NCI-H1092 (cell line): ENCODE measurements around the gene PPM1M.

Experiments
- DNase-seq: peaks from one replicate; lab custom pipeline; 2025; lab: John Stamatoyannopoulos, UW

PPM1M gene

GRCh38 chr3:52230889-52231499, 14.6 kb upstream of the PPM1M start:
- no peak for DNase-seq

DNA sequence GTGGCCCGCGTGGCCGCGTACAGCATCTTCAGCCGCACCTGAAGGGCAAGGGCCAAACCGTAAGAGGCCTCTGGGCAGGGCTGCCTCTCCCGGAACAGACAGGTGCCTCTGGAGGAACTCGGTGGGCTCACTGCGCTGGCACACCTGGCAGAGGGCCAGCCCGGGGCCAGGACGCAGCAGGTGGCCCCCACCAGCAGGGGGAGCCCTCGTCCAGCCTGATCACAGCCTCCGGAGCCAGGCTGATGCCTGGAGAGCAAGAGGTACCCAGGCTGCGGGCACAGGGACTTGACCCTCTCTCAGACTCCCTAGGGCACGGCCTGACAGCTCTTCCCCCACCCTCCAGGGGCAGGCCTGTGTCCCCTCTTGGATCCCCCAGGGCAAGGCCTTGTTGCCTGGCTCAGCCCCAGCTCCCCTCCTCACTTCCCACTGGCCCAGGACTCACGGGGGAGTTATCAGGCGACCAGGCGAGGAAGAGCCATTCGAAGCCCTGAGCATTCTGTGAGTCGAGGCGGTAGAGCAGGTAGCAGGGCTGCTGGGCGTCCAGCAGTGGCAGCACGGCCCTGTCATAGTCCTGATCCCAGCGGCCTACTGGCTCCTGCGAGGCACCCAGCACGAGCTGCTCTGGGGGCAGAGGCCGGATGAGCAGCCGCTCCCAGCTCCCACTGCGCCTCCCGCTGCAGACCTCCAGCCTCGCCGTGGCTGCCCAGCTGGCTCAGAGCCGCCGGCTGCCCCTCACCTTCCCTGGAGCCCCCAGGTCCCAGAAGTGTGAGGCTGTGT, 13.9 kb upstream of the PPM1M start:
- DNase-seq: no peak

GRCh38 chr3:52232279-52233107, 13.1 kb upstream of the PPM1M start:
- no peak for DNase-seq

DNA sequence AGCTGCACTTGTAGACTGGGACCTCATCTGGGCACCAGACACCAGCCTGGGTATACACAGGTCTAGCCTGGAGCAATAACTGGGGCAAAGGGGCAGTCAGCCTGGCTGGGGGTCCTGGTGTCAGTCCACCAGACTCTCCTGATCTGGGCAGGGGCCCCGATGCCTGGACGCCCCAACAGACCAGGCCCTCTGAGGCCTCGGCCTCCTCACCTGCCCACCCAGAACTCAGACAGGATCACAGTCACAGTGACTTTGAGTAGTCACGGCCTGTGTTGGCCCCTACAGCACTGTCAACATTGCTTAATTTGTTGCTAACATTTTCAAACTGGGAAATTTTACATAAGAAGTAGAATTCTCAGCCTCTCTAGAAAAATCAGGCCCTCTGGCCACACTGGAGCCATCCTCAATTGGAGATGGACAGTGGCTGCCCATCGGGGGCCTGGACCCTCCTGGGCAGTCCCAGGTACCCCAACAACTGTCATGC, 12.4 kb upstream of the PPM1M start:
- DNase-seq: no peak

DNA sequence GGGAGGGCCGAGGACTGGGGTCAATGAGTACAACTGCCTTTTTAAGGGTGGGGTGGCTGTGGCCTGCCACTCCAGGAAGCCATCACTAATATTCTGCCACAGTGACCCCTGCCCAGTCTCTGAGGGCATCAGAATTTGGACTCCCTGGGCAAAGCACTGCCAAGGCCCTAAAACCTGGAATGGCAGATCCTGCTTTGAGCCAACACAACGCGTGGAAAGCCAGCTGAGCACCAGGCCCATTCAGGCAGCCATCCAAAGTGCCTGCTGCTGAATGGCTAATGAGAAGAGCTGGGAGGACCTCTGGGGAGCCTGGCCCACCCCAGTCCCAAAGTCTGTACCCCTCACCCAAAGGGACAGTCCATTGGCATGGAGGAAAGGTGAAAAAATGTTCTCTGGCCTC, 11.6 kb upstream of the PPM1M start:
- no peak for DNase-seq

DNA sequence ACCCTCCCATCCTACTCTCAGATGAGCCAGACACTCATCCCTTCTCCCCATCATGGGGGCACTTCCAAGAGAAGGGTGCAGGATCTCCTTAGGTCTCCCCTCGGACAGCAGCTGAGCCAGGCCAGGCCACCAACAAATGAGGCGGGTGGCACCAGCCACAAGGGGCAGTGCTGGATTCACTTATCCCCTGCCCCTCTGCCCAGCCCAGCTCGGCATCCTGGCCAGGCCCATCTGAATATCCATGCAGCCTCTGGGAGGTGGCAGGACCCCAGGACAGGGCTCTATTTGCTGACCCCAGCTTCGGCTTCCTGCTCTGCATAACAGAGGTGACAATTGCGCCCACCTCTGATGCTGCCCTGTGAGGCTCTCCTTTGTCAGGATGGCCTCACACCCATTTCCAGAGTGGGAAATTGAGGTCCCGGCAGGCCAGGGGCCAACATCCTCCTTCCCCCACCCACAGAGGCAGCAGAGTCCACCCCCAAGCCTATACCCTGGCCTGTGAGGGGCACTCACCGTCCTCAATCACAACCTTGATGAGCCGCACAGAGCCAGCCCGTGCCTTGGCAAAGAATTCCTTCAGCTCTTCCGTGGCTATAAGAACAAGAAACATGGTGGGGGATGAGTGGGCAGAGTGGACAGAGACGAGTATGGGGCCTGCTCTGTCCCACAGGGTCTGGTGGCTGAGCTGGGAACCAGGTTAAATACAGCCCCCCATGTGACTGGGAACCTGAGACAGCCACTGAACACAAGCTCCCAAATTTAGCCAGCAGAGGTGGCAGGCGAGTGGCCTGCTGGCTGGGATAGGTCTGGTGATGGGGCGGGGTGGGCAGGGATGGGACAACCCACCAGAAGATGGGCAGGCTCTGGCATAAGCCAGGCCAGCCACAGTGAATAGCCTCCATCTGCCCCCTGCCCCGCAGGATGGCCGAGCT, 10.8 kb upstream of the PPM1M start:
- DNase-seq: no peak

DNA sequence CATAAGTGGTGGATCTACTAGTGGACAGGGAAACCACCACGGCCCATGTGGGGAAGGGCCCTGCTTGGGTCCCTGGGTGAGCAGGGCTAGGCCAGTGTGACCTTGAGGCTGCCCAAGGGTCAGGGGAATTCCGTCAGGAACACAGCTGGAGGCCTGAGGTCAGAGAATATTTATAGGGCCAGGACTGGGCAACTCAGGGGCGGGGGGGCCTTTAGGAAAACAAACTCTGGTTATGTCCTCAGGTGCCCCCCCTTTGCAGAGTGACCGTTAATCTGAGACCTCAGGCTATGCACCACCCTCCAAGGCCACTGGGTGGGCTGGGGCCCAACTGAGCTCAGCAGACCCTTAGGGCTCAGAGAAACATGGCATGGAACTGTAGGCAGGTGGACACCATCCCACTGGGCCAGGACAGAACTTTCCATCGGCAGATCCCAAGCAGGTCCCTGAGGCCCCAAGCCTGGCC, 9.1 kb upstream of the PPM1M start:
- no peak for DNase-seq

DNA sequence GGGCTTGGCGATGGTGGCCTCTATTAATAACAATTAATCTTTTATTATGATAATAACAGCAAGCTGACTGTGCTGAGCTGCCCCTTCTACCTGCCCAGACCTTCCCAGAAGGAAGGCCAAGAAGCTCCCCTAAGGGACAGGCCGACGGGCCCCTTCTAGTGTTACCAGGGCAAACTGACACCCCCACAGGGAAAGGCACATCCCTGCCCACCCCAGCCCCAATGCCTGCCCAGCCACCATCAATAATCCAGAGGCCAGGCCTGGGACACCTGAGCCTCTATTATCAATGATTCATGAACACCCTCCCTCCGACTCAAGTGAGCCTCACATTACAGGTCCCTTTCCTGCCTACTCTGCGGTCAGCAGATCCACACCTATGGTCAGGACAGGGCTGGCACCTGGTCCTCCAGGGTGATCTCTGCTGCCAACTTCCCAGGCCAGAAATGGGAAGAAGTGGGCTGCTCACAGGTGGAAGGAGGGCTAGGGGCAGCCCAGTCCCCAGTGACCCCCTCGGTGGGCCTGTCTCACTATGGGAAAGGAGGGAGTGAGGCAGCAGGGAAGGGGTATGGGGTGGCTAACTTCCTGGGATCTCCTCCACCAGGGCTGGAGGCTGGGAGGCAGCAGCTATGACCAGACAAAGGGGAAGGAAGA, 8.4 kb upstream of the PPM1M start:
- DNase-seq: no peak

- no peak for DNase-seq
Measured at GRCh38 chr3:52237657-52238172, 7.8 kb upstream of the PPM1M start.

DNA sequence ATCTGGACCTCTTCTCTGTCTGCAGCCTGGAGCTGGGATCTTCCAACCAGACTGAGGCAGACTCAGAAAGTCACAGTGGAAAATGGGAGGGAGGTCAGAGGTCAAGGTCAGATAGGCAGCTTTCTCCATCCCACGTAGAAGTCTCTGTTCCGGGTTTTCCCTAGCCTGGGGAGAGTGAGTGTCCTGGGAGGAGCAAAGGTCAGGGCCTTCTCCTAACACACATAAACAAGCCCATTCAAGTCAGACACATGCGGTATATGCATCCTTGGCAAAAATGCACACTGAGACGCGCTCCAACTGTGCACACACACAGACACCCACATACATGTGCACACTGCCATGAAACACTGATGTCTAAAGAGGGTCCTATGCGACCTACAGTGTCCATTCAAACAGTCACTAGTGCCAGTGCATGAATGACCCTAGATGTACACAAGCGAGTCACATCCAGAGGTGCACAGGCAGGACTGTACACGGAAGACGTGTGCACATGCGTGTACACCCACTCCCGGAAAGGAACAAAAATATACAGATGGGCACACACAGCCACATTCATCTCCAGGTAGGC, 7.3 kb upstream of the PPM1M start:
- no peak for DNase-seq

DNA sequence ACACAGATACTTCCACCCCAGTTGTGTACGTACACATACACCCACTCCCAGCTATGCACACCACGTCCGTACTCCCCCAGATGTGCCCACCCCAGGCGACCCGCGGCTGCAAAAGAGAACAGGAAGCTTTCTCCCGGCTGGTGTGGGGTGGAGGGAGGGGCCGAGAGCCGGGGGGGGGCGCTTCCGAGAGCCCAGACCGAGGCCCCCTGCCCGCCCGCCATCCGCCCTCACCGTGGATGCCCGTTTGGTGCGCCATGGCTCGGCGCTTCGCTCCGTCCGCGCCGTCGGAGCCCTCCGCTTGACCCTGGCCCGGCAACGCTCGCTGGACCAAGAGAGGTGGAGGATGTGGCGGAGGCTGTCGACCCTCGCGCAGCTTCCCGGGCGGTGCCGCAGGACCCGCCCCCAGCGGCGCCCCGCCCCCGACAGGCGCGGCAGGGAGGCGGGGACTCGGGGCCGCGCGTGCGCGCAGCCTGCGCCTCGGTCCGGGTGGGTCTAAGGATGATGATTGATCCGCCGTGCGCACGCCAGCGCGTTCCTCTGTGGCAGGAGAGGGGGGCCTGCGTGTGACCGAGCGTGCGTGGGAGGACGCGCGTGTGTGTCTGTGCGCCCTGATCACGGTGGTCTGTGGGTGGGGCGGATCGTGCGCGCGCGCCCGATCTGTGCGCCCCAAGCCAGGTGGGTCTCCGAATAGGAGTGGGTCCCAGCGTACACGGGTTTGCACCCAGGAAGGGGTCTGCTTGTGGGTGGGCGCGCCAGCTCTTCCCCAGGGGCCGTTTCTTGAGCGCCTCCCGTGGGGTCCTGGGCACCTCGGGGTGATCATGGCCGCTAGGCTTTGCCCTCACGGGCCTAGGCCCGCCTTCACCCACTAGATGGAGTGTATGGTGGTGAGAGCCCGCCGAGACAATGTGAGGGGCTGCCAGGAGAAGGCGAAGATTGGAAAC, 6.5 kb upstream of the PPM1M start, which contains the start of gene TWF2:
TWF2 (minus strand) TSS at position 398 of the 941 bp plus-strand sequence; CDS start at position 256, 142 bp downstream.
- no peak for DNase-seq

DNA sequence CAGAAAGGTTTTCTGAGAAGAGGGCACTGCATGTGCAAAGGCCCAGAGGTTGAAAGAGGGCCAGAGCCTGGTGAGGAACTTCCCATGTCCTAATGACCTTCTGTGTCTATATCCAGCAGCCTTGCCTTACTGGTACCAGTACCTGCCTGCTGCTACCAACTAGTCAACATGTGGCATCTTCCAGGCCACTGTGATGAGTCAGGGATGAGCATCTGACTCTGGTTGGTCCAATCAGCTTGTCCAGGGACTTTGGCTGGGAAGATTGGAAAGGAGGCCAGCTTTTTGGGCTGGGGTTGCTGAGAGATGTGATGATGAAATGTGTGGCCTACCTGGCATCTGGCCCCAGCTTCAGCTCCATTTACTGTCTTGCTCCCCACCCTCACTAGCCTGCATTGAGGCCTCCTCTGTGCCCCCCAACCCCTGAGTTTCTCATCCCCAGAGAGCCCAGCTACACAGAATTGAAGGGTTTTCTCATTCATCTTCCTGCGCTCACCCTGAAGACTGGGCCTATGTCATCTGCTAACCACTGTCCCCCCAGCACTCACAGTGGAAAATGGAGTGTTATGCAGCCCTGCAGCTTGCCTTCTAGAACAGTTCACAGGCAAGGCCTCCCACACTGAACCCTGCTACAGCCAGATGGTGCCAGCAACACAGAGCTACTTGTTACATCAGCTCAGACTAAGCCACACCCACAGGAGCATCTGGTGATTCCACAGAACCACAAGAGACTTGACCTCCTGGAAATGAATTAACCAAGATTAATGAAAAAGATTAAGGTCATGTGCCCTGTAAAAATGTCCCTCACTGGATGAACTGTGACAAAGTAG, 5.3 kb upstream of the PPM1M start:
- no peak for DNase-seq

DNA sequence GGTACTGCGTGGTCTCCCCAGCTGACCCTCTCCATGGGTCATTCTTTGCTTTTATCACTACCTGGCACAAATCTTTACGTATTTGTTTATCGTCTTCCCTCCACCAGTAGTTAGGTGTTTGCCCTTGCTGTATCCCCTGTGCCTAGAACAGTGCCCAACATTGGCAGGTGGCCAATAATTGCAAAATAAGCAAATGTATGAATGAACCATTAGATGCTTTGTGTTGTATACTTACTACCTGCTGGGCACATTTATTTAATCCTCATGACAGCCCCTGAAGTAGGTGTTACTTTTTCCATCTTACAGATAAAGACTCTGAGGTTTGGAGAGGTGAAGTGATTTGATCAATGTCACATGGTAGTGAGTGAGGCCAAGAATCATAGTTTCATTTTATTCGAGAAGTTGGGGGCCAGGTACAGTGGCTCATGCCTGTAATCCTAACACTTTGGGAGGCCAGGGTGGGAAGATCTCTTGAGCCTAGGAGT, 4.6 kb upstream of the PPM1M start:
- DNase-seq: no peak

GRCh38 chr3:52242039-52242438, 3.5 kb upstream of the PPM1M start:
- no peak for DNase-seq

GRCh38 chr3:52243791-52244628, 1.5 kb upstream of the PPM1M start:
- no peak for DNase-seq

DNA sequence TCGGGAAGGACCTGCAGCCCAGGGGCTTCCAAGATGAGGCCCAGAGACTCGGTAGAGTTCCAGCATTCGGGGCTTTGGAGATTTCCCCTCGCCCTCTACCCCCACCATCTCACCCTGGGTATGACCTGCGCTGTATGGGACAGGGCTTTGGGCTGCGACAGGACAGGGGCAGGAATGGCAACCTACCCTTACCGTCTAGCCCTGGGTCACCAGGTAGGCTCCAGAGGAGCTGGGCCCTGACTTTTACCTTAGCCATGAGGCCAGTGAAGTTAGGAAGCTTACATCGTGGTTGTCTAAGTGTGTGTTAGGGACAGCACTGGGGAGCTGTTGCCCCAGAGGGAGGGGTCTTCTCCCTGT, 683 bp downstream of the PPM1M start:
- DNase-seq: no peak

GRCh38 chr3:52246728-52247408, 1.3 kb downstream of the PPM1M start:
- DNase-seq: no peak
